DMS53 treated with DMSO at 0.1 percent for 48 hours (cell line): Measurements from ENCODE around the gene NRCAM.
"Not testable (repeated sequence)": the region's sequence is repeated elsewhere in the genome, so short reads cannot be mapped to it uniquely, and the experiment has no call there.

Source experiments
- DNase-seq: peaks from one replicate; lab custom pipeline; 2025; ENCODE audit not compliant: unreplicated experiment; lab: John Stamatoyannopoulos, UW

NRCAM gene

GRCh38 chr7:108285778-108286177 lies 170.5 kb downstream of the NRCAM start:
- DNase-seq: no peak

GRCh38 chr7:108285003-108285368 lies 171.2 kb downstream of the NRCAM start:
- DNase-seq: no peak

- no peak for DNase-seq
Observed at GRCh38 chr7:108284349-108285002, 171.8 kb downstream of the NRCAM start.

GRCh38 chr7:108283252-108283651 lies 173.0 kb downstream of the NRCAM start:
- no peak for DNase-seq

GRCh38 chr7:108282427-108282996 lies 173.7 kb downstream of the NRCAM start:
- no peak for DNase-seq

- DNase-seq: no peak
Observed at GRCh38 chr7:108280136-108280535, 176.1 kb downstream of the NRCAM start.

- no peak for DNase-seq
Observed at GRCh38 chr7:108278776-108279175, 177.5 kb downstream of the NRCAM start.

- no peak for DNase-seq
Observed at GRCh38 chr7:108278281-108278680, 178.0 kb downstream of the NRCAM start.

- DNase-seq: not testable (repeated sequence)
Observed at GRCh38 chr7:108274447-108274846, 181.8 kb downstream of the NRCAM start.

GRCh38 chr7:108272891-108273290 lies 183.3 kb downstream of the NRCAM start:
- not testable (repeated sequence) for DNase-seq

- DNase-seq: no peak
Observed at GRCh38 chr7:108270385-108271015, 185.7 kb downstream of the NRCAM start.

GRCh38 chr7:108268200-108268820 lies 187.9 kb downstream of the NRCAM start:
- DNase-seq: no peak

GRCh38 chr7:108267615-108268014 lies 188.6 kb downstream of the NRCAM start:
- no peak for DNase-seq

GRCh38 chr7:108266491-108266890 lies 189.7 kb downstream of the NRCAM start:
- no peak for DNase-seq

- no peak for DNase-seq
Observed at GRCh38 chr7:108266035-108266434, 190.2 kb downstream of the NRCAM start.

GRCh38 chr7:108265007-108265406 lies 191.2 kb downstream of the NRCAM start:
- no peak for DNase-seq

- DNase-seq: peak; percentile 88
Observed at GRCh38 chr7:108263425-108263824, 192.8 kb downstream of the NRCAM start.

- DNase-seq: no peak
Observed at GRCh38 chr7:108261560-108262255, 194.5 kb downstream of the NRCAM start.

GRCh38 chr7:108259447-108259846 lies 196.8 kb downstream of the NRCAM start:
- DNase-seq: not testable (repeated sequence)

GRCh38 chr7:108257954-108258353 lies 198.3 kb downstream of the NRCAM start:
- DNase-seq: no peak

- DNase-seq: no peak
Observed at GRCh38 chr7:108254259-108254658, 202.0 kb downstream of the NRCAM start.
